Brain microvascular endothelial cell (primary cell): ENCODE data around the gene CDKN2A.

ENCODE experiments used
- DNase-seq: peaks from one replicate; pipeline ENCODE4 v3.0.0-alpha.2; 2020
- H3K27ac ChIP-seq: fragments of 250-450 bp; sonication (Bioruptor Pico); 2 replicates; pipeline ENCODE4 v1.5.1; 2020; ENCODE audit warnings: mild to moderate bottlenecking, moderate library complexity
- H3K27me3 ChIP-seq: fragments of 250-450 bp; sonication (Bioruptor Pico); replicated peaks from 2 replicates; pipeline ENCODE4 v1.5.1; 2020; ENCODE audit warnings: mild to moderate bottlenecking
- H3K36me3 ChIP-seq: fragments of 250-450 bp; sonication (Bioruptor Pico); replicated peaks from 2 replicates; pipeline ENCODE4 v1.5.1; 2020; ENCODE audit warnings: mild to moderate bottlenecking
- H3K4me3 ChIP-seq: 2 replicates; pipeline ENCODE4 v1.5.1; 2011; ENCODE audit warnings: low read depth, mild to moderate bottlenecking, control low read depth, low read length, moderate library complexity
- in situ Hi-C: cut with HindIII; loops from 2 replicates; pipeline ENCODE4 v1.10.0; 2017; ENCODE audit warnings: low sequenced_read_pairs, low pct_ligation_motif_present
- TF ChIP-seq, protein P1 (sequence below): IDR thresholded peaks from 2 replicates; pipeline ENCODE4 v1.5.1; 2011; ENCODE audit warnings: low read depth, mild to moderate bottlenecking, moderate library complexity, low read length, control low read depth, inconsistent platforms; ENCODE audit errors: missing control alignments

Gene CDKN2A

GRCh38 chr9:21984101-21984500 lies 10.1 kb downstream of the CDKN2A start:
- no peaks in the 10 kb centered on the region for H3K36me3 ChIP-seq
- in situ Hi-C loops: no loop called here
- H3K27ac ChIP-seq: no peak overlapping the region
- no peaks in the 10 kb centered on the region for H3K27me3 ChIP-seq
- no peak overlapping the region for H3K4me3 ChIP-seq
- DNase-seq: no peak
- TF ChIP-seq, protein P1, sequence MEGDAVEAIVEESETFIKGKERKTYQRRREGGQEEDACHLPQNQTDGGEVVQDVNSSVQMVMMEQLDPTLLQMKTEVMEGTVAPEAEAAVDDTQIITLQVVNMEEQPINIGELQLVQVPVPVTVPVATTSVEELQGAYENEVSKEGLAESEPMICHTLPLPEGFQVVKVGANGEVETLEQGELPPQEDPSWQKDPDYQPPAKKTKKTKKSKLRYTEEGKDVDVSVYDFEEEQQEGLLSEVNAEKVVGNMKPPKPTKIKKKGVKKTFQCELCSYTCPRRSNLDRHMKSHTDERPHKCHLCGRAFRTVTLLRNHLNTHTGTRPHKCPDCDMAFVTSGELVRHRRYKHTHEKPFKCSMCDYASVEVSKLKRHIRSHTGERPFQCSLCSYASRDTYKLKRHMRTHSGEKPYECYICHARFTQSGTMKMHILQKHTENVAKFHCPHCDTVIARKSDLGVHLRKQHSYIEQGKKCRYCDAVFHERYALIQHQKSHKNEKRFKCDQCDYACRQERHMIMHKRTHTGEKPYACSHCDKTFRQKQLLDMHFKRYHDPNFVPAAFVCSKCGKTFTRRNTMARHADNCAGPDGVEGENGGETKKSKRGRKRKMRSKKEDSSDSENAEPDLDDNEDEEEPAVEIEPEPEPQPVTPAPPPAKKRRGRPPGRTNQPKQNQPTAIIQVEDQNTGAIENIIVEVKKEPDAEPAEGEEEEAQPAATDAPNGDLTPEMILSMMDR: no peak

DNA sequence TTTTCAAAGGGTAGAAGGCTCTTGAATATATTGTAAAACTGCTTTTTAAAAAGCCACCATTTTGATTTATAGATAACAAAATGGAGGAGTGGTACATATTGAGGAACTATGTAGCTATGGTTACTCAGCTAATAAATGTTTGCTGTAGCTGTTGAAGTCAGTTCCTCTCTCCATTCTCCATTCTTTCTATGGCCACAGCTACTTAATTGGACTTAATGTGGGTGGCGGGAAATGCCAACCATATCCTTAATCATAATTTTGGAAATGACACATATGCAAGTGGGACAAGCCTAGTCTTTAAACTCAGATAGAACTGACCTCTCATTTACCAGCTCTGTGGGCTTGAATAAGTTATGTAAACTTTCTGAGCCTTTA lies 10.6 kb downstream of the CDKN2A start:
- Histone ChIP-seq H3K36me3 (no peaks in the 10 kb centered on the region), H3K27ac (no peak overlapping the region), H3K4me3 (no peak overlapping the region), H3K27me3 (no peaks in the 10 kb centered on the region)
- in situ Hi-C loops: no loop called here
- TF ChIP-seq, protein P1: no peak
- no peak for DNase-seq

DNA sequence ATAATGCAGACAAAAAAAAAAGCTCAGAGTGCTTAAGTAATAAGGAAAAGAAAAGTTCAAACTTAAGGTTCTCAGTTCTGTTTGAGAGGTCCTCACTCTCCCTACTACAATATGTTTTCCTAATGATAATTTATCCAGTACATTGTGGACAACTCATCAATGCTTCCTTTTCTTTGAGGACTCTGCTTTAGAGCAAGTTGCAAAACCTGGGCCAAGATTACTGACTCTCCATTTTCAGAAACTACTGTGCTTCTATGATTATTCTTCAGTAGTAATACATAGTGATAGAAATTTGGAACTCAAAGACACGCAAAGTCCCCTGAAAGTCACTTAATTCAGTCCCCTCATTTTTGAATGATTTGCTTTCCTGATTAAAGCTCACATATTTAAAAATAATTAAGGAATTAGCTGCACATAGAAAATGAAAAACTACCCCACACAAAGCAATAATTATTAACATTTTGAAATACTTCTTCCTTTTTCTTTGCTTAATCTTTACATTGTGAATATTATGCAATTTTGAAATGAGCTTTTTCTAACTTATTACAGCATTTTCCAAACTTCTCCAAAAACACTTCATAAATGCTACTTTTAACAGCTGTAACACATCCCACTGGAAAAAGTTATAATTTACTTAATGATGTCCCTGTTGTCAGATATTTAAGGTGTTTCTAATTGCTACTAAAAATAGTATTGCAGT lies 11.2 kb downstream of the CDKN2A start:
- no peak overlapping the region for H3K4me3 ChIP-seq
- H3K27ac ChIP-seq: no peak overlapping the region
- no peaks in the 10 kb centered on the region for H3K36me3 ChIP-seq
- in situ Hi-C loops: no loop called here
- no peak for DNase-seq
- no peaks in the 10 kb centered on the region for H3K27me3 ChIP-seq
- TF ChIP-seq, protein P1: no peak

- H3K4me3 ChIP-seq: no peak overlapping the region
These were observed 11.8 kb downstream of the CDKN2A start for GRCh38 chr9:21982391-21982790.

GRCh38 chr9:21976334-21976875 lies 17.8 kb downstream of the CDKN2A start:
- H3K27ac ChIP-seq: no peak overlapping the region
- H3K27me3 ChIP-seq: peaks cover 3% of the 10 kb centered on the region
- DNase-seq: no peak
- no peak overlapping the region for H3K4me3 ChIP-seq
- in situ Hi-C loops: no loop called here
- TF ChIP-seq, protein P1: no peak
- H3K36me3 ChIP-seq: no peaks in the 10 kb centered on the region

More at GRCh38 chr9:21982391-21982790, 11.8 kb downstream of the CDKN2A start:
- Histone ChIP-seq H3K27me3 (peaks cover under 1% of the 10 kb centered on the region), H3K36me3 (no peaks in the 10 kb centered on the region), H3K27ac (no peak overlapping the region)
- TF ChIP-seq, protein P1: no peak
- in situ Hi-C loops: no loop called here
- DNase-seq: no peak
